ENCODE results near the gene SIGLEC6. TPM values are rescaled to one million over a fixed set of nuclear protein-coding genes. Genes with fewer than 3 reads are reported as not detected.

The SIGLEC6 gene
- total RNA-seq = 1.2 and 2.0 TPM in 2 replicates

GRCh38 chr19:51531349-51532315 lies at the start of gene SIGLEC6:
SIGLEC6 (minus strand) TSS chr19:51531670; CDS start chr19:51531648, 22 bp downstream.
- intact Hi-C loops (cut with micrococcal nuclease) = no loop called here

DNA sequence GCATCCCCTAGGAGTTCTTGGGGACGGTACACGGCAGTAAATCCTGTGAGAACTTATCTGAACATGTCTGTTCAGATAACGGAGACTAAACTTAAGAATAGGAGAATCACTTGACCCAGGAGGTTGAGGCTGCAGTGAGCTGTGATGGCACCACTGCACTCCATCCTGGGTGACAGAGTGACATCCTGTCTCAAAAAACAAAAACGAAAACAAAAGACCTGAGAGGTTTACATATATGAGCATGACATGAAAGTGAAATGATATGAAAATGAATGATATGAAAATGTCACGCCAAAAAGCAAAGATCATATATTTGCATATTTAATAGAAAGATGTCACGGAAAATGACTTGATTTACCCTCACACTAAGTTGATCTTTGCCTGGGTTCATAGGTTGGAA lies 45.4 kb upstream of the SIGLEC6 start:
- intact Hi-C loops (cut with micrococcal nuclease) = no loop called here

DNA sequence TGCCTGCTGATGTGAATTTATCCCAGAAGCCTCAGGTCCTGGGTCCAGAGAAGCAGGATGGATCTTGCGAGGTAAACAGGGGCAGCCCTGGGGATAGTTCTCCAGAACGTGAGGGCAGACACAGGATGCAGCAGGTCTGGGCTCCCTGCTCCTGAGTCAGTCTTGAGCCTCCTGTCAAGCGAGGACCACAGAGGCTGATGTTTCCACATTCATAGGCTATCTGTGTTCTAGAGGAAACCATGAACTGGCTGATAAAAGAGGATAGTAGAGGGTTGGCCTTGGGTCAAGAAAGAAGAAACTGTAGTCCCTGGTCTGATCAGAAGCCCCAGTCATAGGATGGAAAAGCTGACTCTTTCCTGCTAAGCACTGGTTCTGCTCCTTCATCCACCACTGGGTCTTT lies 41.9 kb upstream of the SIGLEC6 start:
- intact Hi-C loops (cut with micrococcal nuclease) = no loop called here

GRCh38 chr19:51572908-51573307 lies 41.4 kb upstream of the SIGLEC6 start:
- intact Hi-C loops (cut with micrococcal nuclease) = no loop called here

DNA sequence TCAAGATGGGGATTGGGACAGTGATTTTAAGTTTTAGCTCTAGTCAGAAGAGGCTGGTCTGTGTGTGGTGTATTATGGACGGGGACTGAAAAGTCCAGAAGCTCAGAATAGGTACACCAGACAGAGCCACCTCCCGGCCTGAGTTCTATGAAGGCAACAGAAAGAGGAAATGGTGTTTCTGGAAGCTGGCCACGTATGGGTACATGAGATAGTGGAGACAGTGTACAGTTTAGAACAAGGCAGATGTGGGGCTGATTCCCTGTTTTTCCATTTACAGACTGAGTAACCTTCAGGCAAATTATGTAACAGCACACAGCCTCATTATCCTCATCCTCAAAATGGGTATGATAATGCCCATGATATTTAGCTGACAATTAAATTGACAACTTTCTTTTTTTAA lies 40.9 kb upstream of the SIGLEC6 start:
- intact Hi-C loops (cut with micrococcal nuclease) = no loop called here

DNA sequence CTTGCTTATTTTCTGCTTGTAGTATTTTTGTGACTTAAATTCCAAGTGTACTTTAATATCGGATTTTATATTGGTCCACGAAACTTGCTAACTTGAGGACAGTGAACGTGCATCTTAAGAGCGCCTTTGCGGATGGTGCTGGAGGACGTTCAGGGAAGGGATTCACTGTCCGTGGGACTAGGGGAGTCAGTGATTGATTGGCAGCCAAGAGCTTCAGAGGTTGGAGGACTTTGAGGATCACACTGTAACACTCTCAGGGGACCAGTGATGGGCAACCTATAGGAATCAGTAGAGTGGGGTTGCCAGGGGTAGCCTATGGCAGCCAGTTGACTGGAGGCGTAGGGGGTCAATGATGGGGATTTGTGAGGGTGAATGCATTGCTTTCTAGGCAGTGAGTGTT lies 40.1 kb upstream of the SIGLEC6 start:
- intact Hi-C loops (cut with micrococcal nuclease) = loop anchor here (1.0 kb wide), 1 partner anchor 23 kb away; no protein-coding TSS in a partner anchor

DNA sequence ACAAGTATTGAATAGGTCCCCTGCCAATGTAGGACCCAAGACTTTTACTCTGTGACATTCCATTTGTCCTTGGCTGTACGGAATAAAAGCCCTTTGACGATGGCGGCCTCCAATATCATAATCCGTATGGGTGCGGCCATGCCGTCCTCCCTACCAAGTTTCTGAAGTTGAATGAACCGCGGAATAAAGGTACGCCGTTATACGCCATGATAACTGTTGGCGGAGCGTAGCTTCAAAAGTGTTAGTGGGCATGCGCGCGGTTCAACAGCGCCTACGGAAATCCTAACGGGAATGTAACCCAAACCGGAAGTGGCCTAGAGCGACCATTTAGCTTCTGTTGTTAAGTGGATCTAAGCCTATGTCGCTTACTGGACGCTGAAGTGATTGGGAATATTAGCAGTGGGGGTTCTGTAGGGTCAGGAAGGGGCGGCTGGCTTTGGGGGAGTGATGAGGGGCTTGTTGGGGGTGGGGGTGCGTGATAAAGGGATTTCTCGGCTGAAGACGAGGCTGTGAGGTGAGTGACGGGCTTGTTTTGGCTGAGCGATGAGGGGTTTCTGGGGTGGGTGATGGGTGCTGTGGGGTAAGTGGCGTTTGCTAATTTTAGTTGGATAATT lies 39.6 kb upstream of the SIGLEC6 start, which contains the start of gene ZNF175:
Gene ZNF175 (plus strand): TSS at position 322 of the 614 bp plus-strand sequence. CDS start 2,047 bp downstream, outside the sequence.
- intact Hi-C loops (cut with micrococcal nuclease) = loop anchor here (1.0 kb wide), 1 partner anchor 23 kb away; no protein-coding TSS in a partner anchor

GRCh38 chr19:51568456-51568855 lies 37.0 kb upstream of the SIGLEC6 start:
- intact Hi-C loops (cut with micrococcal nuclease) = no loop called here

DNA sequence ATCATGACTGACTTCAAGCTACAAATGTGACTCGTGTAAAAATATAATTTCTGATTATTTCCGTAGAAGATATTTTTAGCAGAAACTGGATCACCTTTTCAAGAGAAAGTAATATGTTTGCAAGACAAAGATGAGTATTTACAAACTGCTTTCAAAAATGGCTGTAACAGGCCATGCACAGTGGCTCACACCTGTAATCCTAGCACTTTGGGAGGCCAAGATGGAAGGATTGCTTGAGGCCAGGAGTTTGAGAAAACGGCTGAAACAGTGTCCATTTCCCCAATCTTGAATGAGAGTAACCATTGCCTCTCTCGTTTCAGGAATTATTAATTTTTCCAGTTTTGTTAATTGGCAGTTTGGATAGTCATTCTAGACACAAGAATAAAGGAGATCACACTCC lies 36.1 kb upstream of the SIGLEC6 start:
- intact Hi-C loops (cut with micrococcal nuclease) = no loop called here

DNA sequence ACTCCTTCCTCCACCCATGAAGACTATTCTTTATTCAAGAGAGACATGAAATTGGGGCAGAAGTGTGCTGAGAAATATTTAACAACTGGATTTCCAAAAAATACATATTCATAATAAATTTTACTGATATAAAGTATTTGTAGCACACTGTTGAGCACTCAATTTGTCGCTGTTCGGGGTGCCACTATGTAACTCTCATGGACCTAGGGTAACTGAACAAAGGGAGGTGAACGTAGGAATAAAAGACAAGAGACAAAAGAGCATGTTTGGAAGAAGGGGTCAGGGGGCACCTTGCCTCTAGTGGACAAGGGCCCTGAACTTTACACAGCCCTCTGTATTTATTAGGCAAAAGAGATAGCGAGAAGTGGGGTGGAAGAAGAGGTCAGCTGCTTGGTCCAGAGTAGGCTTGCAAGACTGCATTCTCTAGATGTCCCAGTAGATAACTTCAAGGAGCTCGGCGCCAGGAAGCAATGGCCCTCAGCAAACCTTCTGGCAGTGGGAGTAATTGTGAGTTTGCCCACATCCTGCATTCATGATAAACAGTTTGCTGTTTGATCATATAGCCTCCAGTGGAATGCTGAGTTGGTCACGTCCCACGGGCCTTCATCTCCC lies 35.1 kb upstream of the SIGLEC6 start:
- intact Hi-C loops (cut with micrococcal nuclease) = no loop called here

DNA sequence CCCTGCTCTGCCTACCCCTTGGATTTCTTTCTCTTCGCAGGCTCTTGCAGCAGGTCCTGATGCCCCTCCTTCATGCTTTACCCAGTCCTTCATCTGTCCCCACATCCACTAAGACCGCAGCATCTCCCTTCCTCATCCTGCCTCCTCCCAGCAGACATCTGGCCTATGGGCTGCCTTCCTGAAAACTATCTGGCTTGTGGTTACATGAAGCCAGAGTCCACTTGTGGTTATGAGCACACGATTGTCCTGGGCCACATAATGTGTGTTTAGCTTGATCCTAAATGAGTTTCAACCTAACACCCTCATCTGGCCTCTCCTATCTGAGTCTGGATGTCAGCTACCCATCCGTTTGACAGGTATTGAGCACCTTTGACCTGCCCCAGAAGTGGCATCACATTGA lies 34.1 kb upstream of the SIGLEC6 start:
- intact Hi-C loops (cut with micrococcal nuclease) = no loop called here

GRCh38 chr19:51564791-51565190 lies 33.3 kb upstream of the SIGLEC6 start:
- intact Hi-C loops (cut with micrococcal nuclease) = no loop called here

GRCh38 chr19:51560339-51560738 lies 28.9 kb upstream of the SIGLEC6 start:
- intact Hi-C loops (cut with micrococcal nuclease) = no loop called here

- intact Hi-C loops (cut with micrococcal nuclease) = no loop called here
Observed at GRCh38 chr19:51559240-51559639, 27.8 kb upstream of the SIGLEC6 start.

GRCh38 chr19:51552996-51553725 lies 21.7 kb upstream of the SIGLEC6 start:
- intact Hi-C loops (cut with micrococcal nuclease) = no loop called here

GRCh38 chr19:51552608-51552995 lies 21.1 kb upstream of the SIGLEC6 start:
- intact Hi-C loops (cut with micrococcal nuclease) = no loop called here

- intact Hi-C loops (cut with micrococcal nuclease) = no loop called here
Observed at GRCh38 chr19:51551673-51552432, 20.4 kb upstream of the SIGLEC6 start.

DNA sequence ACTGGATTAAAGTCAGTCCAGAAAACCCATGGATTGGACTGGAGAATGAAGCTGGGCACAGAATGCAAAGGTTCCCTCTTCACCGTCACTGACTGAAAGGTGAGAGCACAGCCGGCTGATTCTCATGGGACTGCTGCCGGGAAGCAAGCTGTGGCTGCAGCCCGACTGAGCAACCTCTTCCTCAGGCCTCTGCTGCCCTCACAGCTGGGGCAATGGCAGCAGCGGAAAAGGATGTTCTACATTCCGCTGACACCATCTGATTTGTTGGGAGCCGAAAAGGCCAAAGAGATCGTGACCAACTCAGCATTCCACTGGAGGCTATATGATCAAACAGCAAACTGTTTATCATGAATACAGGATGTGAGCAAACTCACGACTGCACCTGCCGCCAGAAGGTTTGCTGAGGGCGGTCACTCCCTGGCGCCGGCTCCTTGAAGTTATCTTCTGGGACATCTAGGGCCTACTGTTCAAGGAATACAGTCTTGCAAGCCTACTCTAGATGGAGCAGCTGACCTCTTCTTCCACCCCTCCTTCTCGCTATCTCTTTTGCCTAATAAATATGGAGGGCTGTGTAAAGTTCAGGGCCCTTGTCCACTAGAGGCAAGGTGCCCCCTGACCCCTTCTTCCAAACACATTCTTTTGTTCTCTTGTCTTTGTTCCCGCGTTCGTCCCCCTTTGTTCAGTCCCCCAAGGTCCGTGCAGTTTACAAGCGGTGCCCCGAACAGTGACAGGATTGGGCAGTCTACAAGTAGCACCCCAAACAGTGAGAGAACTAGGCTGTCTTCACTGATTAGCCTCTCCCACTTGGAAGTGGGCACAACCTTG lies 19.6 kb upstream of the SIGLEC6 start:
- intact Hi-C loops (cut with micrococcal nuclease) = no loop called here

DNA sequence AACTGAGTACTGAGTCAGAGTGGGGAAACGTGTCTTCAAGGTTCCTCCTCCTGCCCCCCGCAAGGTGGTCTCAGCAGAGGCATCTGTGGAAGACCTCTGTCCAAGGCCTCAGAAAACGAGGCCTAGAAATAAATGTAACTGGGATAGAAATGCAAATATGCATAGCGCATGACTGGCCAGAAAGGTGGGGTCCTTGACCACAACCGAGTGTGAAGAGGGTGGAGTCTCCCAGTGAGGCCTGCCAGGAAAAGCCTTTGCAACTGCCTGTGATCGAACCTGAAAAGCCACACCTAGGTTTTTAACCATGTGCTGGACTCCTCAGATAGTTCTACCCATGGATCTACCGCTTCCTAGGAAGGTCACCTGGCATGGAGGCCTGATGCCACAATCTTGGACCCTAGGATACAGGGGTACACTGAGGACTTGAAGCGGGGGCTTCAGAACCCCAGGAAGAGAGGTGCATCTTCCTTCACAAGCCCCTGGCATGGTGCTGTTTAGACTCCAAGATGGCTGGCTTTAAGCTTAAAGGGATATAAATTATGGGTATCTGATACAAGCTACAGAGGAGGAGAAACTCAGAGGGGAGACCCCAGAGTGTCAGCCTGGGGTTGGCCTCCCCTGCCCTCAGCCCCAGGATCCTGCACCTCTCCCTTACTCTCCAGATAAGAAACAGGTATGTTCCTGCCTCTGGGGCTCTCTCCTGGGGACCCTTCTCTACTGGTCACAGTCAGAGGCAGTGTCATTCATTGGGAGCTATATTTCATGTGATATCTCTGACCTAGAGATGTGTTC lies 18.3 kb upstream of the SIGLEC6 start:
- intact Hi-C loops (cut with micrococcal nuclease) = no loop called here
